DND-41 (cell line): ENCODE measurements around the gene SLC66A2.

Source experiments
- EZH2 ChIP-seq: IDR thresholded peaks from 3 replicates; pipeline ENCODE4 v1.6.1; 2012; ENCODE audit warnings: borderline replicate concordance, low read depth, mild to moderate bottlenecking, moderate library complexity, low read length, inconsistent platforms; ENCODE audit not compliant: severe bottlenecking
- TF ChIP-seq, protein P1 (sequence below): IDR thresholded peaks from 2 replicates; pipeline ENCODE4 v1.5.1; 2012; ENCODE audit warnings: borderline replicate concordance, low read length, moderate library complexity, mild to moderate bottlenecking; ENCODE audit not compliant: poor library complexity, severe bottlenecking; ENCODE audit errors: extremely low read depth

DNA sequence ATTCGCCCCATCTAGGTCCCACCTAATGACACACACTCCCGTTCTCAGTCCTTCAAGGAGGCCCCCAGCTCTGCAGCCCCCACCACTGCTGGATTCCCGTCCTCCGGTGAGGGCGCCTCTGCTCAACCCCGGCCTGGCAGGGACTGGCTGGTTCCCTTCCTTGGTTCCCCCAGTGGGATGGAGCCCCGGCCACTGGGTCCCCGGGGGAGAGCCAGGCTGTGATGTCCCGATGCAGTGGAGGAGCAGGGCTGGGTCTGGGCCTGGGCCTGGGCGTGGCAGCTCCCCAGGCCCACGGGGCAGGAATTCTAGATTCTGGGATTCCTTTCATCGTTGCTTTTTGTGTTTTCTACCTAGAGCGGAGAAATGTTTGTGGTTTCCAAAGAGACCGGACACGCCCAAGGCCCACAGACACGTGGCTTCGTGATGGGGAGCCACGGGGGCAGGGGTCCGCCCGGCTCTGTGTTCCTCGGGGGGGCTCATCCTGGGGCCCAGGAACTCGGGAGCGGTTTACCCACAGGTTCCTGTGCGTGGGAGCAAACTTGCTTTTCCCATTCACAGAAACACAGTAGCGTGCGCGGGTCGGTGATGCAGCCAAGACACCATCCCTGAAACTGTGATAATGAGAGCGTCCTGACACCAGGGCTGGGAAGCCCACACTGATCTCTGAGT, 67.0 kb downstream of the SLC66A2 start:
- TF ChIP-seq, protein P1, sequence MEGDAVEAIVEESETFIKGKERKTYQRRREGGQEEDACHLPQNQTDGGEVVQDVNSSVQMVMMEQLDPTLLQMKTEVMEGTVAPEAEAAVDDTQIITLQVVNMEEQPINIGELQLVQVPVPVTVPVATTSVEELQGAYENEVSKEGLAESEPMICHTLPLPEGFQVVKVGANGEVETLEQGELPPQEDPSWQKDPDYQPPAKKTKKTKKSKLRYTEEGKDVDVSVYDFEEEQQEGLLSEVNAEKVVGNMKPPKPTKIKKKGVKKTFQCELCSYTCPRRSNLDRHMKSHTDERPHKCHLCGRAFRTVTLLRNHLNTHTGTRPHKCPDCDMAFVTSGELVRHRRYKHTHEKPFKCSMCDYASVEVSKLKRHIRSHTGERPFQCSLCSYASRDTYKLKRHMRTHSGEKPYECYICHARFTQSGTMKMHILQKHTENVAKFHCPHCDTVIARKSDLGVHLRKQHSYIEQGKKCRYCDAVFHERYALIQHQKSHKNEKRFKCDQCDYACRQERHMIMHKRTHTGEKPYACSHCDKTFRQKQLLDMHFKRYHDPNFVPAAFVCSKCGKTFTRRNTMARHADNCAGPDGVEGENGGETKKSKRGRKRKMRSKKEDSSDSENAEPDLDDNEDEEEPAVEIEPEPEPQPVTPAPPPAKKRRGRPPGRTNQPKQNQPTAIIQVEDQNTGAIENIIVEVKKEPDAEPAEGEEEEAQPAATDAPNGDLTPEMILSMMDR, result no peak
- TF ChIP-seq EZH2, result no peak
